HepG2 (cell line): ENCODE results near the gene CSTF2. TPM values are rescaled to one million over a fixed set of nuclear protein-coding genes. Genes with fewer than 3 reads are reported as not detected.

Experiments used
- ATF2 ChIP-seq: sonication (generic); formaldehyde crosslinking; IDR thresholded peaks from 2 replicates; pipeline ENCODE4 v1.4.0; 2020; ENCODE audit warnings: missing genetic modification reagents
- GZF1 ChIP-seq: sonication (generic); formaldehyde crosslinking; IDR thresholded peaks from 2 replicates; pipeline ENCODE4 v1.5.1; 2020; ENCODE audit warnings: mild to moderate bottlenecking, missing genetic modification reagents
- HOXA7 ChIP-seq: sonication (generic); formaldehyde crosslinking; IDR thresholded peaks from 2 replicates; pipeline ENCODE4 v1.8.1; 2022; ENCODE audit warnings: mild to moderate bottlenecking, missing genetic modification reagents, moderate library complexity
- ISL2 ChIP-seq: sonication (generic); formaldehyde crosslinking; IDR thresholded peaks from 2 replicates; pipeline ENCODE4 v1.5.0; 2020; ENCODE audit warnings: missing genetic modification reagents
- KIAA2018 ChIP-seq: sonication (generic); formaldehyde crosslinking; IDR thresholded peaks from 2 replicates; pipeline ENCODE4 v1.5.0; 2020; ENCODE audit warnings: mild to moderate bottlenecking, missing genetic modification reagents, borderline replicate concordance
- MEF2D ChIP-seq: sonication (generic); formaldehyde crosslinking; IDR thresholded peaks from 2 replicates; pipeline ENCODE4 v1.5.1; 2020; ENCODE audit warnings: mild to moderate bottlenecking, missing genetic modification reagents
- NFYB ChIP-seq: sonication (generic); formaldehyde crosslinking; IDR thresholded peaks from 2 replicates; pipeline ENCODE4 v1.4.0; 2020; ENCODE audit warnings: missing genetic modification reagents
- PHF21A ChIP-seq: sonication (generic); formaldehyde crosslinking; IDR thresholded peaks from 2 replicates; pipeline ENCODE4 v1.5.0; 2020; ENCODE audit warnings: mild to moderate bottlenecking, missing genetic modification reagents
- SP5 ChIP-seq: IDR thresholded peaks from 2 replicates; pipeline ENCODE4 v1.6.1; 2016; ENCODE audit warnings: low read depth, borderline replicate concordance
- TCF7L2 ChIP-seq: IDR thresholded peaks from 2 replicates; pipeline ENCODE4 v1.6.1; 2011; ENCODE audit warnings: mild to moderate bottlenecking, low read depth, low read length, moderate library complexity
- ZEB1 ChIP-seq: IDR thresholded peaks from 2 replicates; pipeline ENCODE4 v1.6.1; 2012; ENCODE audit warnings: mild to moderate bottlenecking, low read depth, inconsistent platforms; ENCODE audit not compliant: insufficient replicate concordance
- ZHX1 ChIP-seq: sonication (generic); formaldehyde crosslinking; IDR thresholded peaks from 2 replicates; pipeline ENCODE4 v1.8.1; 2022; ENCODE audit warnings: low read depth, mild to moderate bottlenecking, missing genetic modification reagents
- ZNF3 ChIP-seq: IDR thresholded peaks from 2 replicates; pipeline ENCODE4 v1.7.0; 2017; ENCODE audit warnings: inconsistent platforms
- ZNF550 ChIP-seq: sonication (generic); formaldehyde crosslinking; IDR thresholded peaks from 2 replicates; pipeline ENCODE4 v1.4.0; 2020; ENCODE audit warnings: mild to moderate bottlenecking, missing genetic modification reagents, borderline replicate concordance
- ZNF570 ChIP-seq: sonication (generic); formaldehyde crosslinking; IDR thresholded peaks from 2 replicates; pipeline ENCODE4 v1.4.0; 2020; ENCODE audit warnings: mild to moderate bottlenecking, missing genetic modification reagents, borderline replicate concordance
- ZNF572 ChIP-seq: sonication (generic); formaldehyde crosslinking; IDR thresholded peaks from 2 replicates; pipeline ENCODE4 v1.5.1; 2020; ENCODE audit warnings: mild to moderate bottlenecking, missing genetic modification reagents
- ZNF790 ChIP-seq: sonication (generic); formaldehyde crosslinking; IDR thresholded peaks from 2 replicates; pipeline ENCODE4 v1.8.0; 2022; ENCODE audit warnings: missing genetic modification reagents, mild to moderate bottlenecking, borderline replicate concordance
- ZSCAN31 ChIP-seq: sonication (generic); formaldehyde crosslinking; IDR thresholded peaks from 2 replicates; pipeline ENCODE4 v1.5.0; 2020; ENCODE audit warnings: low read depth, mild to moderate bottlenecking, missing genetic modification reagents
- polyA plus RNA-seq, 8 experiments: library from polyadenylated mRNA; depleted of rRNA in 3 of 8; stranded (reverse) in 7 of 8; unstranded in 1 of 8; fragments of >200 nt; fragmentation: Illumina TruSeq in 4 of 8; extraction: Trizol in 4 of 8; gene quantifications; 2 replicates each; pipeline versions ENCODE4 v1.2.1 to v1.2.3, GENCODE V29; 2011 to 2016; ENCODE audit warnings: low read depth in 4 of 8, missing spikeins in 1 of 8, mixed read lengths in 1 of 8; ENCODE audit not compliant: insufficient read depth in 1 of 8
- total RNA-seq, 5 experiments: library from RNA; depleted of rRNA; stranded (reverse); fragments of >200 nt; fragmentation: Illumina TruSeq; extraction: Trizol; gene quantifications; 2 replicates each; pipeline ENCODE4 v1.2.3, GENCODE V29; 2016; ENCODE audit warnings: low read depth in 1 of 5

CSTF2 gene
- total and polyA plus RNA-seq, 2 of the 13 experiments (the other 11 are each of a cell fraction or from before 2014, with no cell fraction given): 19.7 to 26.7 TPM

- TF ChIP-seq KIAA2018 (CRISPR knock-in tag) (no peak), ZNF570 (CRISPR knock-in tag) (no peak), PHF21A (no peak), ZNF3 (CRISPR knock-in tag) (no peak), ZSCAN31 (no peak), HOXA7 (CRISPR knock-in tag) (no peak), ZNF550 (no peak), SP5 (no peak), GZF1 (no peak), NFYB (CRISPR knock-in tag) (no peak), ATF2 (CRISPR knock-in tag) (no peak), ISL2 (CRISPR knock-in tag) (peak; percentile 15; the same call in 1 of the 2 replicates), ZNF572 (CRISPR knock-in tag) (no peak), ZHX1 (CRISPR knock-in tag) (no peak), MEF2D (CRISPR knock-in tag) (no peak), ZEB1 (no peak), ZNF790 (CRISPR knock-in tag) (no peak), TCF7L2 (no peak)
These were observed at the start of gene CSTF2 (continued) for GRCh38 chrX:100819837-100820666.
